Memory B cell (primary cell): ENCODE measurements around the gene ACTL6B.
"Not testable (repeated sequence)": the region's sequence is repeated elsewhere in the genome, so short reads cannot be mapped to it uniquely, and the experiment has no call there.

Source experiments
- ATAC-seq: fragments of 150-1000 bp; cut with Tn5 transposase; 2 replicates; pipeline ENCODE4 v1.10.0; 2021; ENCODE audit warnings: low read depth, mild to moderate bottlenecking, moderate library complexity
- DNase-seq, 2 donors: peaks; one replicate each; pipeline ENCODE4 v3.0.0; 2022; ENCODE audit warnings: low spot score in 2 of 2
- H3K27ac Mint-ChIP-seq: one replicate; pipeline ENCODE4 v1.8.0; 2022; ENCODE audit warnings: mild to moderate bottlenecking, moderate library complexity, mixed read lengths
- H3K27me3 Mint-ChIP-seq: one replicate; pipeline ENCODE4 v1.8.0; 2022; ENCODE audit warnings: mixed read lengths
- H3K36me3 Mint-ChIP-seq: one replicate; pipeline ENCODE4 v1.8.0; 2022; ENCODE audit warnings: mild to moderate bottlenecking, mixed read lengths
- H3K4me1 Mint-ChIP-seq: one replicate; pipeline ENCODE4 v1.8.0; 2022; ENCODE audit warnings: mixed read lengths
- H3K4me3 Mint-ChIP-seq: one replicate; pipeline ENCODE4 v1.8.0; 2022; ENCODE audit warnings: mild to moderate bottlenecking, moderate library complexity, mixed read lengths
- H3K9me3 Mint-ChIP-seq: one replicate; pipeline ENCODE4 v1.8.0; 2022; ENCODE audit warnings: mixed read lengths

Gene ACTL6B

GRCh38 chr7:100669106-100669505 is 12.9 kb upstream of the ACTL6B start:
- H3K27me3 Mint-ChIP-seq, H3K4me3 Mint-ChIP-seq, H3K4me1 Mint-ChIP-seq, H3K27ac Mint-ChIP-seq, H3K36me3 Mint-ChIP-seq, DNase-seq, ATAC-seq, H3K9me3 Mint-ChIP-seq: not testable (repeated sequence)

GRCh38 chr7:100668069-100668449 is 11.8 kb upstream of the ACTL6B start:
- H3K27ac Mint-ChIP-seq, result no peak overlapping the region
- DNase-seq (no peak), ATAC-seq (no peak)
- H3K4me1 Mint-ChIP-seq, result peaks cover 5% of the 10 kb centered on the region
- peaks cover 1% of the 10 kb centered on the region for H3K9me3 Mint-ChIP-seq
- no peaks in the 10 kb centered on the region for H3K36me3 Mint-ChIP-seq
- no peak overlapping the region for H3K4me3 Mint-ChIP-seq
- H3K27me3 Mint-ChIP-seq, result peaks cover 6% of the 10 kb centered on the region

- ATAC-seq, result peak; percentile 59
- Mint-ChIP-seq H3K27me3 (peaks cover 6% of the 10 kb centered on the region), H3K4me3 (no peak overlapping the region), H3K36me3 (no peaks in the 10 kb centered on the region), H3K27ac (no peak overlapping the region), H3K9me3 (peaks cover 1% of the 10 kb centered on the region), H3K4me1 (peaks cover 5% of the 10 kb centered on the region)
- DNase-seq, result no peak
Measured at GRCh38 chr7:100667331-100668068, 11.3 kb upstream of the ACTL6B start.

GRCh38 chr7:100665168-100665726 is 9.0 kb upstream of the ACTL6B start:
- no peak overlapping the region for H3K4me3 Mint-ChIP-seq
- no peak for ATAC-seq
- no peak overlapping the region for H3K27ac Mint-ChIP-seq

GRCh38 chr7:100662194-100662776 is 6.0 kb upstream of the ACTL6B start:
- not testable (repeated sequence) for H3K27me3 Mint-ChIP-seq, DNase-seq, H3K9me3 Mint-ChIP-seq, H3K36me3 Mint-ChIP-seq, H3K4me1 Mint-ChIP-seq, H3K27ac Mint-ChIP-seq, H3K4me3 Mint-ChIP-seq, ATAC-seq

More at GRCh38 chr7:100665168-100665726, 9.0 kb upstream of the ACTL6B start:
- Mint-ChIP-seq H3K36me3 (no peaks in the 10 kb centered on the region), H3K27me3 (peaks cover 8% of the 10 kb centered on the region), H3K4me1 (peaks cover 5% of the 10 kb centered on the region), H3K9me3 (peaks cover 1% of the 10 kb centered on the region)
- no peak for DNase-seq

GRCh38 chr7:100654908-100655831 is 1.1 kb downstream of the ACTL6B start:
- no peak for ATAC-seq
- Mint-ChIP-seq H3K4me3 (no peak overlapping the region), H3K36me3 (peaks cover 6% of the 10 kb centered on the region), H3K4me1 (peaks cover 2% of the 10 kb centered on the region), H3K27ac (no peak overlapping the region), H3K27me3 (peaks cover 24% of the 10 kb centered on the region), H3K9me3 (no peaks in the 10 kb centered on the region)
- DNase-seq, result no peak

GRCh38 chr7:100649826-100650565 is 6.3 kb downstream of the ACTL6B start:
- H3K27me3 Mint-ChIP-seq, result peaks cover 23% of the 10 kb centered on the region
- H3K27ac Mint-ChIP-seq, result no peak overlapping the region
- ATAC-seq, result no peak
- DNase-seq, result no peak
- H3K9me3 Mint-ChIP-seq, result no peaks in the 10 kb centered on the region
- peaks cover 6% of the 10 kb centered on the region for H3K36me3 Mint-ChIP-seq
- peaks cover 2% of the 10 kb centered on the region for H3K4me1 Mint-ChIP-seq
- no peak overlapping the region for H3K4me3 Mint-ChIP-seq

GRCh38 chr7:100642534-100642907 is 13.7 kb downstream of the ACTL6B start:
- Mint-ChIP-seq H3K9me3 (no peaks in the 10 kb centered on the region), H3K4me1 (peaks cover 17% of the 10 kb centered on the region), H3K27ac (no peak overlapping the region), H3K4me3 (peak overlapping the region; percentile 71), H3K36me3 (no peaks in the 10 kb centered on the region), H3K27me3 (peaks cover 9% of the 10 kb centered on the region)
- DNase-seq, result peak; percentile 63 to 80
- peak; percentile 99 for ATAC-seq

GRCh38 chr7:100641860-100642533 is 14.3 kb downstream of the ACTL6B start:
- ATAC-seq, result peak; percentile 49
- Mint-ChIP-seq H3K36me3 (no peaks in the 10 kb centered on the region), H3K9me3 (no peaks in the 10 kb centered on the region), H3K4me1 (peaks cover 17% of the 10 kb centered on the region), H3K27ac (no peak overlapping the region), H3K27me3 (peaks cover 9% of the 10 kb centered on the region), H3K4me3 (peak overlapping the region; percentile 71)
- DNase-seq, result no peak

- H3K27ac Mint-ChIP-seq, result no peak within 1 kb of the TSS
- peak within 1 kb of the TSS; percentile 71 for H3K4me3 Mint-ChIP-seq
- ATAC-seq (no peak), DNase-seq (no peak)
- peaks cover 9% of the 10 kb centered on the region for H3K27me3 Mint-ChIP-seq
- no peaks in the 10 kb centered on the region for H3K9me3 Mint-ChIP-seq
- H3K4me1 Mint-ChIP-seq, result peaks cover 17% of the 10 kb centered on the region
- no peaks in the 10 kb centered on the region for H3K36me3 Mint-ChIP-seq
Measured at GRCh38 chr7:100641463-100641859, 14.8 kb downstream of the ACTL6B start, which contains the start of gene TFR2. Gene TFR2 (minus strand): TSS chr7:100641552. CDS start chr7:100641509, 43 bp downstream.

GRCh38 chr7:100640517-100641440 is 15.5 kb downstream of the ACTL6B start:
- no peaks in the 10 kb centered on the region for H3K36me3 Mint-ChIP-seq
- peaks cover 17% of the 10 kb centered on the region for H3K4me1 Mint-ChIP-seq
- DNase-seq (no peak), ATAC-seq (no peak)
- H3K27me3 Mint-ChIP-seq, result peaks cover 7% of the 10 kb centered on the region
- no peaks in the 10 kb centered on the region for H3K9me3 Mint-ChIP-seq
- no peak overlapping the region for H3K27ac Mint-ChIP-seq
- no peak overlapping the region for H3K4me3 Mint-ChIP-seq

- peaks cover 4% of the 10 kb centered on the region for H3K27me3 Mint-ChIP-seq
- no peak for DNase-seq
- peaks cover 17% of the 10 kb centered on the region for H3K4me1 Mint-ChIP-seq
- no peak overlapping the region for H3K27ac Mint-ChIP-seq
- H3K4me3 Mint-ChIP-seq, result no peak overlapping the region
- ATAC-seq, result no peak
- no peaks in the 10 kb centered on the region for H3K36me3 Mint-ChIP-seq
- no peaks in the 10 kb centered on the region for H3K9me3 Mint-ChIP-seq
Measured at GRCh38 chr7:100639995-100640516, 16.2 kb downstream of the ACTL6B start.
